H1 (cell line): ENCODE data around the gene GADL1. TPM values are rescaled to one million over a fixed set of nuclear protein-coding genes. Genes with fewer than 3 reads are reported as not detected.

ENCODE experiments used
- CTCF ChIA-PET: fragments of 300-600 bp; sonication (Branson Sonifier 250); formaldehyde crosslinking; loops from one replicate; lab custom pipeline; 2021; ENCODE audit not compliant: partially characterized antibody; lab: Charles Lee
- POLR2A ChIA-PET: fragments of 300-600 bp; sonication (Branson Sonifier 250); formaldehyde crosslinking; loops from one replicate; lab custom pipeline; 2021; ENCODE audit warnings: inconsistent platforms; ENCODE audit not compliant: partially characterized antibody; lab: Charles Lee
- DNase-seq, 2 experiments: peaks; one replicate each; pipeline versions ENCODE4 v3.0.0 to v3.0.0-alpha.2; 2010 to 2022; ENCODE audit warnings: low spot score in 2 of 2, low read depth in 1 of 2, mixed read lengths in 1 of 2
- FAIRE-seq: peaks from 2 replicates; lab custom pipeline; 2011; peaks lifted over from hg19 to GRCh38; lab: Jason Lieb, UNC
- H2AFZ ChIP-seq: 2 replicates; pipeline ENCODE4 v1.8.1; 2012; ENCODE audit warnings: low read length, inconsistent platforms
- H2AK5ac ChIP-seq: 2 replicates; pipeline ENCODE4 v1.6.1; 2013; ENCODE audit warnings: low read depth, low read length
- H2BK120ac ChIP-seq: replicated peaks from 2 replicates; pipeline ENCODE3; 2013; ENCODE audit warnings: low read depth, low read length, inconsistent platforms
- H2BK12ac ChIP-seq: 2 replicates; pipeline ENCODE4 v1.6.1; 2013; ENCODE audit warnings: low read depth, low read length
- H2BK15ac ChIP-seq: 2 replicates; pipeline ENCODE4 v1.6.1; 2013; ENCODE audit warnings: low read length
- H2BK20ac ChIP-seq: 2 replicates; pipeline ENCODE4 v1.6.1; 2013; ENCODE audit warnings: low read length
- H2BK5ac ChIP-seq: 2 replicates; pipeline ENCODE4 v1.6.1; 2013; ENCODE audit warnings: low read depth, low read length
- H3K14ac ChIP-seq: 2 replicates; pipeline ENCODE4 v1.6.1; 2013; ENCODE audit warnings: inconsistent platforms; ENCODE audit not compliant: insufficient read length
- H3K18ac ChIP-seq: 2 replicates; pipeline ENCODE4 v1.6.1; 2013; ENCODE audit warnings: low read length; ENCODE audit errors: extremely low read depth
- H3K23ac ChIP-seq: 2 replicates; pipeline ENCODE4 v1.6.1; 2013; ENCODE audit warnings: inconsistent platforms; ENCODE audit not compliant: insufficient read length
- H3K23me2 ChIP-seq: 2 replicates; pipeline ENCODE4 v1.6.1; 2013; ENCODE audit warnings: low read depth, low read length
- H3K27ac ChIP-seq: 2 replicates; pipeline ENCODE4 v1.6.1; 2011; ENCODE audit warnings: low read depth, low read length, inconsistent platforms
- H3K27me3 ChIP-seq, 4 experiments: replicated peaks in 1 of 4; 1 replicate in 1 of 4; 2 replicates in 3 of 4; pipeline versions ENCODE4 v1.6.1 to v1.8.1; 2011 to 2013; ENCODE audit warnings: low read length in 3 of 4, mild to moderate bottlenecking in 3 of 4, inconsistent platforms in 2 of 4, mixed read lengths in 2 of 4, moderate library complexity in 1 of 4; ENCODE audit not compliant: control insufficient read depth in 3 of 4, insufficient read depth in 3 of 4; ENCODE audit errors: extremely low read depth in 1 of 4
- H3K36me3 ChIP-seq, 4 experiments: 2 replicates each; pipeline versions ENCODE4 v1.6.1 to v1.8.1; 2011 to 2013; ENCODE audit warnings: mild to moderate bottlenecking in 4 of 4, low read length in 3 of 4, moderate library complexity in 2 of 4, control low read depth in 1 of 4, inconsistent platforms in 1 of 4; ENCODE audit not compliant: insufficient read depth in 4 of 4, control insufficient read depth in 2 of 4
- H3K4ac ChIP-seq: replicated peaks from 2 replicates; pipeline ENCODE3; 2013; ENCODE audit warnings: low read length, low read depth, mixed read lengths, inconsistent platforms; ENCODE audit not compliant: insufficient read length
- H3K4me1 ChIP-seq, 4 experiments: replicated peaks in 1 of 4; 1 replicate in 1 of 4; 2 replicates in 3 of 4; pipeline versions ENCODE4 v1.6.1 to v1.8.1; 2011 to 2013; ENCODE audit warnings: low read length in 3 of 4, inconsistent platforms in 2 of 4, mixed read lengths in 1 of 4; ENCODE audit not compliant: insufficient read depth in 4 of 4, control insufficient read depth in 3 of 4
- H3K4me2 ChIP-seq, 2 experiments: 2 replicates each; pipeline versions ENCODE4 v1.6.1 to v1.8.1; 2011 to 2013; ENCODE audit warnings: low read depth in 2 of 2, low read length in 2 of 2, control low read depth in 1 of 2, inconsistent platforms in 1 of 2, mild to moderate bottlenecking in 1 of 2; ENCODE audit not compliant: insufficient read depth in 1 of 2
- H3K4me3 ChIP-seq, 4 experiments: fragments of 200-600, 300-600 bp in 1 of 4; sonication (generic), shearing (Covaris generic), sonication (Bioruptor Twin) in 1 of 4; 2 replicates each; pipeline versions ENCODE4 v1.5.1 to v1.8.1; 2011 to 2016; ENCODE audit warnings: low read length in 4 of 4, low read depth in 3 of 4, control low read depth in 2 of 4, inconsistent platforms in 2 of 4, mild to moderate bottlenecking in 2 of 4, mixed read lengths in 1 of 4, moderate library complexity in 1 of 4; ENCODE audit not compliant: insufficient read depth in 2 of 4; ENCODE audit errors: extremely low read depth in 1 of 4
- H3K56ac ChIP-seq: replicated peaks from 2 replicates; pipeline ENCODE3; 2013; ENCODE audit warnings: low read depth, mild to moderate bottlenecking, mixed read lengths, low read length, inconsistent platforms; ENCODE audit not compliant: insufficient read length
- H3K79me1 ChIP-seq: 2 replicates; pipeline ENCODE4 v1.6.1; 2013; ENCODE audit warnings: low read depth, low read length, control low read depth
- H3K79me2 ChIP-seq, 2 experiments: 2 replicates each; pipeline versions ENCODE4 v1.6.1 to v1.8.1; 2012 to 2013; ENCODE audit warnings: low read length in 2 of 2, mild to moderate bottlenecking in 2 of 2, inconsistent platforms in 1 of 2; ENCODE audit not compliant: insufficient read depth in 2 of 2, control insufficient read depth in 1 of 2
- H3K9ac ChIP-seq, 4 experiments: replicated peaks in 1 of 4; 1 replicate in 1 of 4; 2 replicates in 3 of 4; pipeline versions ENCODE4 v1.6.1 to v1.8.1; 2011 to 2013; ENCODE audit warnings: low read depth in 3 of 4, low read length in 3 of 4, control low read depth in 2 of 4, mild to moderate bottlenecking in 2 of 4, moderate library complexity in 2 of 4, inconsistent platforms in 1 of 4; ENCODE audit errors: extremely low read depth in 1 of 4
- H3K9me3 ChIP-seq, 2 experiments: 2 replicates each; pipeline versions ENCODE4 v1.6.1 to v1.8.1; 2012 to 2013; ENCODE audit warnings: mild to moderate bottlenecking in 2 of 2, moderate library complexity in 2 of 2, control low read depth in 1 of 2, inconsistent platforms in 1 of 2, low read depth in 1 of 2, low read length in 1 of 2, mixed read lengths in 1 of 2; ENCODE audit not compliant: insufficient read depth in 2 of 2
- H4K20me1 ChIP-seq, 2 experiments: replicated peaks in 1 of 2; 2 replicates each; pipeline versions ENCODE3 to v1.8.1; 2011 to 2013; ENCODE audit warnings: inconsistent platforms in 2 of 2, low read length in 2 of 2, mild to moderate bottlenecking in 1 of 2; ENCODE audit not compliant: insufficient read depth in 2 of 2, control insufficient read depth in 1 of 2
- H4K5ac ChIP-seq: 2 replicates; pipeline ENCODE4 v1.6.1; 2013; ENCODE audit warnings: low read length, low read depth, mixed read lengths, inconsistent platforms; ENCODE audit not compliant: insufficient read length
- H4K8ac ChIP-seq: 2 replicates; pipeline ENCODE4 v1.8.0; 2013; ENCODE audit warnings: mild to moderate bottlenecking, moderate library complexity, low read length, inconsistent platforms; ENCODE audit not compliant: insufficient read depth; ENCODE audit errors: extremely low read depth
- H4K91ac ChIP-seq: replicated peaks from 2 replicates; pipeline ENCODE3; 2013; ENCODE audit warnings: low read length, mixed read lengths, inconsistent platforms; ENCODE audit not compliant: insufficient read length
- WGBS, 2 experiments: shearing (Covaris generic) in 1 of 2; methylation state at CpG; one replicate each; pipeline versions ENCODE4 v1.1.6 to v1.1.7; 2013 to 2015; ENCODE audit warnings: low lambda C conversion rate in 2 of 2, mixed read lengths in 2 of 2, inconsistent platforms in 1 of 2, low coverage in 1 of 2, missing lambda C conversion rate in 1 of 2; ENCODE audit not compliant: insufficient replicate concordance in 2 of 2, insufficient coverage in 1 of 2, insufficient read length in 1 of 2; ENCODE audit errors: extremely low coverage in 1 of 2, missing lambda C conversion rate in 1 of 2; 5-methylcytosine and 5-hydroxymethylcytosine counted together
- polyA plus RNA-seq, 7 experiments: library from polyadenylated mRNA; depleted of rRNA in 3 of 7; stranded (reverse) in 5 of 7; unstranded in 2 of 7; fragments of >200 nt in 5 of 7; fragments of 200-250 nt in 2 of 7; gene quantifications; 1 replicate in 5 of 7; 2 replicates in 1 of 7; 4 replicates in 1 of 7; pipeline versions ENCODE4 v1.2.1 to v1.2.3, GENCODE V29; 2011 to 2013; ENCODE audit warnings: missing spikeins in 2 of 7, mixed read lengths in 2 of 7
- total RNA-seq: library from RNA; stranded (reverse); fragmentation: NEBNext Ultra II Directional; extraction: Animal tissue kit (Norgen Biotek cat#: 25700); gene quantifications from 2 replicates; pipeline ENCODE4 v1.2.1, GENCODE V29; 2021

GADL1 gene
- total and polyA plus RNA-seq, 2 of the 8 experiments (the other 6 are each of a cell fraction or from before 2014, with no cell fraction given), result 0.03 to 0.30 TPM

GRCh38 chr3:30680789-30681648 lies 213.4 kb downstream of the GADL1 start:
- Histone ChIP-seq H2AK5ac (no peak overlapping the region), H3K79me1 (no peaks in the 10 kb centered on the region), H3K18ac (0 out of 2 replicates have a peak overlapping the region, but pooled peaks have one; percentile 24), H2BK5ac (no peak overlapping the region), H2BK12ac (no peak overlapping the region), H4K20me1 (no peaks in the 10 kb centered on the region), H3K23me2 (no peaks in the 10 kb centered on the region), H3K9me3 (no peaks in the 10 kb centered on the region), H3K79me2 (no peaks in the 10 kb centered on the region), H3K27me3 (no peaks in the 10 kb centered on the region), H3K56ac (no peak overlapping the region), H4K5ac (no peak overlapping the region), H3K4me1 (peaks cover 0 to 7% (median 5%) of the 10 kb centered on the region in 4 experiments; a peak in 4 of 7 replicates), H3K23ac (no peak overlapping the region), H2BK120ac (no peak overlapping the region), H3K36me3 (peaks cover 0 to 6% (median 1%) of the 10 kb centered on the region in 4 experiments; a peak in 3 of 8 replicates), H2AFZ (no peak overlapping the region), H2BK20ac (no peak overlapping the region), H3K14ac (no peak overlapping the region), H3K4me2 (peak overlapping the region in 1 of 2 experiments; percentile 44; a peak in 1 of 4 replicates), H4K8ac (no peak overlapping the region), H3K27ac (no peak overlapping the region), H3K4ac (no peak overlapping the region), H3K4me3 (no peak overlapping the region), H4K91ac (no peak overlapping the region), H3K9ac (0 out of 7 replicates have a peak overlapping the region, but pooled peaks of 1 of the 4 experiments have one; percentile 19), H2BK15ac (no peak overlapping the region)
- CTCF ChIA-PET, result interaction anchor here (0.6 to 6.6 kb wide), 5 partner anchors 12 to 1366 kb away, joined by 3 to 51 read pairs (median 3); no protein-coding TSS in a partner anchor
- POLR2A ChIA-PET, result no interaction called here
- FAIRE-seq, result no peak
- no peak for DNase-seq
- 78% methylated on average over 18 of the region's 18 CpGs; no CpG with 5 or more reads in 1 of the 2 experiments for WGBS, 2 experiments
